HG02970 (cell line): ENCODE measurements around the gene RRAD.
A peak's percentile ranks its signal among the peaks of the same experiment; 100 is the strongest.

Experiments used
- ATAC-seq: cut with Tn5 transposase; IDR thresholded peaks from one replicate; pipeline ENCODE4 v1.9.1; 2021; ENCODE audit warnings: mild to moderate bottlenecking, moderate library complexity, moderate number of reproducible peaks; ENCODE audit not compliant: unreplicated experiment, low FRiP score

The RRAD gene

DNA sequence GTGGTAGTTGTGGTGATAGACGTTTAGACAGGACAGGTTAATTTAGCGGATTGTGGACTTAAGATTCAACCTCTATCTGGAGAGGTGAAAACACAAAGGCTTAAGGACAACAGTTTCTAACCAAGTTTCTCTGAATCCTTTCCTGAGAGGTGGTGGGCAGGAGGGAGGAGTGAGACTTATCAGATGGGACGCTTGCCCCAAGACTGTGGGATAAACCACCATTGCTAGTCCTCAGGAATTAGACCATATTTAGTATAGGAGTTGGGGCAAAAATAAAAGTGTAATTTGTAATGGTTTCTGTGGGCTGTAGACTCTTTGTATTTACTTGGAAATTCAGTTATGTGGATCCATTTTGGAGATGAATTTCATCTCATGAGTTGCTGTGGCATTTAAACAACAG, 38.4 kb downstream of the RRAD start:
- no peak for ATAC-seq

DNA sequence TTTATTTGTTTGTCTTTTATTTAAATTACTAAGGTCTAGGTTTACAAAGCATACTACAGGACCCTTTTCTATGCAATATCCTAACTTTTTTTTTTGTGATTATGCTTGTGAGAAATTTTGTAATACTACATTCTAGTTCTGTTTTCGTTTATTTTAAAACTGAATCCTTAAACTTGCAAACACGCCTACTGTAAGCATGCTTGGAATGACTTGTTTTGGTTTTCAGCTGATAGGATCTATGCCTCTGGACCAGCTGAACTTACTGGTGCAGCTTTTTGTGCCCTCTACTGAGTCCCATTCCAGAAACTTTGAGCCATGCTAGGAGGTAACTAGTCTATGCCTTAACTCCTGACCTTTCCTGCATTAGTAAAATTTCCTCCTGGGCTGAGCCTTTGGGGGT, 39.0 kb downstream of the RRAD start:
- ATAC-seq = no peak

DNA sequence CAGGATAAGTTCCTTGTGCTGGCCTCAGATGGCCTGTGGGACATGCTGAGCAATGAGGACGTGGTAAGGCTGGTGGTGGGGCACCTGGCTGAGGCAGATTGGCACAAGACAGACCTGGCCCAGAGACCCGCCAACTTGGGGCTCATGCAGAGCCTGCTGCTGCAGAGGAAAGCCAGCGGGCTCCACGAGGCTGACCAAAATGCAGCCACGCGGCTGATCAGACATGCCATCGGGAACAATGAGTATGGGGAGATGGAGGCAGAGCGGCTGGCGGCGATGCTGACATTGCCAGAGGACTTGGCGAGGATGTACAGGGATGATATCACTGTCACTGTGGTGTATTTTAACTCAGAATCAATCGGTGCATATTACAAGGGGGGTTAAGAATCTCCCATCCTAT, 39.8 kb downstream of the RRAD start:
- no peak for ATAC-seq

- no peak for ATAC-seq
These were observed 42.6 kb downstream of the RRAD start for GRCh38 chr16:66882702-66883101.

GRCh38 chr16:66881964-66882508, 43.3 kb downstream of the RRAD start:
- ATAC-seq = no peak

- no peak for ATAC-seq
These were observed 43.8 kb downstream of the RRAD start for GRCh38 chr16:66881560-66881959.

- no peak for ATAC-seq
These were observed 44.3 kb downstream of the RRAD start for GRCh38 chr16:66881014-66881417.

DNA sequence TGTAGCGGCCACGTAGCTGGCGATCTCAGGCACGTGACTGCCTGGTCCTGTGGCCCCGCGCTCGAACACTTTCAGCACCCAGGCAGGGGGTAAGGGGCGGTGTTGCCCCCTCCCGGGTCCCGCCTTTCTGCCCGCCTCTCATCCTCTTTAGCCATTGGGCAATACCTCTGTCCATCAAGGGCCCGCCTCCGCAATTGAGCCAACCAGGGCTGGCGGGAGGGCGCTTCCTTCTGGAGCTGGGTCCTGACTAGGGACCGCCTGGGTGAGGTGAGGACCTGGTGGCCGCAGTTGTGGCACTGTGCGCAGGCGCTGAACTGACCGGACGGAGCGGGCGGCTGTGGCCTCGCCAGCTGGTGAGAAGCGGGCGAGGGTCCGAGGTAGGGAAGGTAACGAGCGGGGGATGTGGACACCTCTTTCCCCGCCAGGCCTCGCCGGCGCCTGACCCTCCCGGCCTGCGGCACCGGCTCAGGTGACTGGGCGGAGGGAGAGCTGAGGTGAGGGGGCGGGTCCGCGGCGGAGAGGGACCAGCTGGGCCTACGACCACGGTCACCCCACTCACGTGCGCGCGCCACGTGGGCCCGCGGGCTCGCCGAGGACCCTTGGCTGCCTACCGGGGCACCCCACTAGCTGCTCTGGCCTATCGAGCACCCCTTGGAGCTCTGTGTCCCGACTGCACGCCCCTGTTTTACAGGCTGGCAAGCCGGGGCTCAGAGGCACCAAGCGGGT, 44.9 kb downstream of the RRAD start, which contains the start of gene PDP2:
PDP2 (plus strand) TSS at position 228 of the 726 bp plus-strand sequence. CDS start 3,770 bp downstream, outside the sequence.
- peak; percentile 94 for ATAC-seq

- ATAC-seq = no peak
These were observed 47.3 kb downstream of the RRAD start for GRCh38 chr16:66878067-66878466.

GRCh38 chr16:66874079-66874775, 51.1 kb downstream of the RRAD start:
- ATAC-seq = no peak

- ATAC-seq = no peak
These were observed 51.7 kb downstream of the RRAD start for GRCh38 chr16:66873685-66874055.

- peak; percentile 75 for ATAC-seq
These were observed 52.2 kb downstream of the RRAD start for GRCh38 chr16:66872943-66873684.

DNA sequence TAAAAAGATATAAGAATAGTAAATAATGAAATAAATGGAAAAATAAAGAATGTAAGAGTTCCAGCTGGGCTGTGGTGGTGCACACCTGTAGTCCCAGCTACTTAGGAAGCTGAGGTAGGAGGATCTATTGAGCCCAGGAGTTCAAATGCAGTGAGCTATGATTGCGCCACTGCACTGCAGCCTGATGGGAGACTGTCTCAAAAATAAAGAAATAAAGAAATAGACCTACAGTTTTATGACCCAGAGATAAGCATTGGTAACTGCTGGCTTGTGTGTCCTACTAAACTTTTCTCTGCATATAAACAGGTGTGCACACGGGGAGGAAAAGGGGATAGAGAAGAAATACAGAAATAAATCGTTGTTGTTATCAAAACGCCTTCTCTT, 52.8 kb downstream of the RRAD start:
- no peak for ATAC-seq

GRCh38 chr16:66871840-66872239, 53.5 kb downstream of the RRAD start:
- no peak for ATAC-seq
